Measurements from ENCODE around the gene CLDN18. TPM values are rescaled to one million over a fixed set of nuclear protein-coding genes. Genes with fewer than 3 reads are reported as not detected.

CLDN18 gene
- total and polyA plus RNA-seq, 2 donors from 2014 or later, result not detected

DNA sequence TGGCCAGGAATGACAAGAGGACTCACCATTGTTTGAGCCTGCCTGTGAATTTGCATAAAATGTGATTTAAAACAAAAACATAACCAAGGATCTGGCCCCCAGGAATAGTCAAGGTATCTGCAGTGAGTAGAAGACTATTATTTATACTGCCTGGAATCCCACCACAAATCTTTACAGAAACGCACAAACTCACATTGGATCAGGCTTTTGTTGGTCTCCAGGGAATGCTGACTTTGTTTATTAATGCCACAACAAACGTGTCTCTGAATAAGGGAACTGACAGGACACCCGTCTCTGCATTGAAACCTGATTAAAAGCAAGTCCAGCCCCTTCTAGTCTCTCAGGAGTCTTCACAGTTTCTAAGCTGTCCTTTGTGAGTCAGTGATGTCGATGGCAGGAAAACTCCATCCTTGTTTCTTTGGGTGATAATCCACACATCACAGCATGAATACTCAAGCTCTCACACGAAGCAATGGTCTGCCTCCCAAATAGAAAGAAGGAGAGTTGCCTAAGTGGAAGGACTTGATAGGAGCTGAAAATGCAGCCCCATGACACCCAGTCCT lies 37.7 kb downstream of the CLDN18 start:
- Histone ChIP-seq H3K4me1 (ENCODE audit: control insufficient read depth in 2 of 3, insufficient read depth in 2 of 3, low read depth in 1 of 3, low read length in 3 of 3) (no peaks in the 10 kb centered on the region), H3K27me3 (ENCODE audit: control insufficient read depth, insufficient read depth, low read length) (no peaks in the 10 kb centered on the region), H3K27ac (ENCODE audit: low read depth in 2 of 2, low read length in 2 of 2) (no peak overlapping the region), H3K9ac (ENCODE audit: low read length in 3 of 3) (no peak overlapping the region), H3K4me3 (ENCODE audit: low read length in 3 of 3) (no peak overlapping the region), H3K9me3 (ENCODE audit: control insufficient read depth in 2 of 3, insufficient read depth in 1 of 3, low read length in 3 of 3) (no peaks in the 10 kb centered on the region), H3K36me3 (ENCODE audit: control insufficient read depth in 2 of 3, insufficient read depth in 3 of 3, low read length in 3 of 3) (no peaks in the 10 kb centered on the region)
- intact Hi-C loops (cut with DNase I), result no loop called here
- no peak for DNase-seq
- TF ChIP-seq, protein P1, sequence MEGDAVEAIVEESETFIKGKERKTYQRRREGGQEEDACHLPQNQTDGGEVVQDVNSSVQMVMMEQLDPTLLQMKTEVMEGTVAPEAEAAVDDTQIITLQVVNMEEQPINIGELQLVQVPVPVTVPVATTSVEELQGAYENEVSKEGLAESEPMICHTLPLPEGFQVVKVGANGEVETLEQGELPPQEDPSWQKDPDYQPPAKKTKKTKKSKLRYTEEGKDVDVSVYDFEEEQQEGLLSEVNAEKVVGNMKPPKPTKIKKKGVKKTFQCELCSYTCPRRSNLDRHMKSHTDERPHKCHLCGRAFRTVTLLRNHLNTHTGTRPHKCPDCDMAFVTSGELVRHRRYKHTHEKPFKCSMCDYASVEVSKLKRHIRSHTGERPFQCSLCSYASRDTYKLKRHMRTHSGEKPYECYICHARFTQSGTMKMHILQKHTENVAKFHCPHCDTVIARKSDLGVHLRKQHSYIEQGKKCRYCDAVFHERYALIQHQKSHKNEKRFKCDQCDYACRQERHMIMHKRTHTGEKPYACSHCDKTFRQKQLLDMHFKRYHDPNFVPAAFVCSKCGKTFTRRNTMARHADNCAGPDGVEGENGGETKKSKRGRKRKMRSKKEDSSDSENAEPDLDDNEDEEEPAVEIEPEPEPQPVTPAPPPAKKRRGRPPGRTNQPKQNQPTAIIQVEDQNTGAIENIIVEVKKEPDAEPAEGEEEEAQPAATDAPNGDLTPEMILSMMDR (IDR thresholded peaks at IDR 0.05; ENCODE audit: borderline replicate concordance, extremely low read depth, insufficient read depth), result no peak
- FAIRE-seq, result no peak

DNA sequence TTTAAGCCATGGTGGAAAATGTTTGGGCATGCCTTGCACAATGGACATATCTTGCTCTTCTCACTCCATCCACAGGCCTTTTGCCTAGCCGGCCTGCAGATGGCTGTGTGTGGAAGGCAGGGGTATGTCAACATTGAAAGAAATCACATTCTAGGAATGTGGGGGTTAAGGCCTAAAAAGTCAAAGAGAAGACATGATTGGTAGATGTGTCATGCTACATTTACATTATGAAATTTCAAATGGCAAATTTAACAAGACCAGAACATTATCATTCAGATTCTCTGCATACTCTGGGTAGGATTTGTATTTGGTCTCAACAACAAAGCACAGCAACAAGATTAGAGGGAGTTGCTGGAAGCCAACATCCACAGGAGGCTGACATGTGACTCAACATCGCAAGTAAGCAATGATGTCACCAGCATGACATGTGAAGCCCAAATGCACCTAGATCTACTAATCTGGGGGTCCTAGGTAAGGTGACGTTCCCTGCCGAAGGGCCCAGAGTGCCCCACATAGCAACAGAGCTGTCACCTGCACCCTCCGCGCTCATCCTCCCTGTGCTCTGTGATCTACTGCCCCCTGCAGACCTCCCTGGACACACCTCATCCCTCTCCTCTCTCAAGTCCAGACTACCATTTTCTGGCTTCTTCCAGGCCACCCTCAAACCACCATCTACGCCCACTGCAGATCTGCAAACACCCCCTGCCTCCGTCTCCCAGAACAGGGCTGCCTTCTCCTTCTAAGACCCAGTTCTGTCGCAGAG lies 39.4 kb downstream of the CLDN18 start:
- no peak overlapping the region for H3K9ac ChIP-seq (ENCODE audit: low read length in 3 of 3)
- no peaks in the 10 kb centered on the region for H3K4me1 ChIP-seq (ENCODE audit: control insufficient read depth in 2 of 3, insufficient read depth in 2 of 3, low read depth in 1 of 3, low read length in 3 of 3)
- H3K4me3 ChIP-seq (ENCODE audit: low read length in 3 of 3), result no peak overlapping the region
- H3K27ac ChIP-seq (ENCODE audit: low read depth in 2 of 2, low read length in 2 of 2), result no peak overlapping the region
- TF ChIP-seq, protein P1 (IDR thresholded peaks at IDR 0.05; ENCODE audit: borderline replicate concordance, extremely low read depth, insufficient read depth), result no peak
- no peaks in the 10 kb centered on the region for H3K36me3 ChIP-seq (ENCODE audit: control insufficient read depth in 2 of 3, insufficient read depth in 3 of 3, low read length in 3 of 3)
- H3K9me3 ChIP-seq (ENCODE audit: control insufficient read depth in 2 of 3, insufficient read depth in 1 of 3, low read length in 3 of 3), result no peaks in the 10 kb centered on the region
- no peaks in the 10 kb centered on the region for H3K27me3 ChIP-seq (ENCODE audit: control insufficient read depth, insufficient read depth, low read length)
- FAIRE-seq (no peak), DNase-seq (no peak)
- intact Hi-C loops (cut with DNase I), result no loop called here

DNA sequence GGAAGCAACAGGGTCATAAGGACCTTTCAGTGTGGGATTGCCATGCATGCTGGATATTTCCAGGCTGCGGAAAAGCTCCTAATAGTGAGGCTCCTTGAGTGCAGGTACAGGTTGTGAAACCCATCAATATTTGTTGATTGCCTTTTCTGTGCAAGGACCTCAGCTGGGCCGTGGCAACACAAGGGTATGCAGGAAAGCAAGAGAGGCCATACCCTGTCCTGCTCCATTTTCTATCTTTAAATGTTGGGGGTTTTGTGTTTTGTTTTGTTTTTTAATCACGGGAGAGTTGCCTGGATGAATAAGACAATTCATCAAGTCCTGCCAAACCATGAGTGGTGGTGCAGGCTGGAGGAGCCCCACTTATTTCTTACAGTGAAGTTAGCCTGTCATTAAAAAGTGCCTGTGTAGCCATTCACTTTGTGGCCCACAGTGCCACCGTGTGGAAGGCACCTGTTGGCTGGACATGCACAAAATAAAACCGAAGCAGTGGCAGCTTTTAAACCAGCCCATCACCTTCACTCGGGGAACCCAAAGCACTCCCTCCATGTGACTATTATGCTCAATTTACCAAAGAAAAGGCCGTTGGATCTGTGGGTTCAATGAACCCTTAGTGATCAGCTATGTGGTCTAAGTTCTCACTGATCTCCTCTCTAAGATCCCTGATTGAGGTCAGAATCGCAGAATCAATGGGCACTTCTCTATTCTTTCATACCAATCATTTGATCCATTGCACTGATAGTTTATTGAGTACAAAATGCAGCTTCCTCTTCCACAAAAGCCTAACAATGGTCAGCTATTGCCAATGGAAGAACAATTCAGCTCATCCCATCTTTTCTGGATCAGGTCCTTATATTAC lies 42.2 kb downstream of the CLDN18 start:
- H3K4me3 ChIP-seq (ENCODE audit: low read length in 3 of 3), result no peak overlapping the region
- TF ChIP-seq, protein P1 (IDR thresholded peaks at IDR 0.05; ENCODE audit: borderline replicate concordance, extremely low read depth, insufficient read depth), result peak; percentile 64
- no peaks in the 10 kb centered on the region for H3K9me3 ChIP-seq (ENCODE audit: control insufficient read depth in 2 of 3, insufficient read depth in 1 of 3, low read length in 3 of 3)
- intact Hi-C loops (cut with DNase I), result no loop called here
- DNase-seq, result peak in 3 of 5 donors; percentile 44 to 66 (median 53)
- no peaks in the 10 kb centered on the region for H3K27me3 ChIP-seq (ENCODE audit: control insufficient read depth, insufficient read depth, low read length)
- no peak overlapping the region for H3K27ac ChIP-seq (ENCODE audit: low read depth in 2 of 2, low read length in 2 of 2)
- no peak for FAIRE-seq
- no peaks in the 10 kb centered on the region for H3K36me3 ChIP-seq (ENCODE audit: control insufficient read depth in 2 of 3, insufficient read depth in 3 of 3, low read length in 3 of 3)
- no peak overlapping the region for H3K9ac ChIP-seq (ENCODE audit: low read length in 3 of 3)
- H3K4me1 ChIP-seq (ENCODE audit: control insufficient read depth in 2 of 3, insufficient read depth in 2 of 3, low read depth in 1 of 3, low read length in 3 of 3), result no peaks in the 10 kb centered on the region

Data from kidney (tissue), 14 donors.